ENCODE results near the gene FHIT.

The FHIT gene

DNA sequence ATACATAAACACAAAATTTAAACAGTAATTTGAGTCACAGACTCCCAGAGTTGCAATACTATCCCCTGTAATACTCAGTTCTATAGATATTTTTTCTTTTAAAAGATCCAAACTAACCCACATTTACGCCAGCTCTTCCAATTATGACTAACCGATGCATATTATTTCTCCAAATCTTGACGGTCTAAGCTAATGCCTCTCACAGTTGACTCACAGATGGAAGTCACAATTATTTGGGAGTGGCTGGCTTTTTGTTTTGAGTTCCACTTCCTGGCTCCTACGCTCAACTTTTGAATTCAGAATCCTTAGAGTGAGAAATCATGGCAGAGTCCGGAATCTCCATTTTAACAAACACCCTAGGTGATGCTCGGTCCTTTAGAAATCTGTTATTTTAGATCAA, 749.9 kb downstream of the FHIT start:
- H3K27ac ChIP-seq = no peak overlapping the region
- H3K4me3 ChIP-seq = no peak overlapping the region

DNA sequence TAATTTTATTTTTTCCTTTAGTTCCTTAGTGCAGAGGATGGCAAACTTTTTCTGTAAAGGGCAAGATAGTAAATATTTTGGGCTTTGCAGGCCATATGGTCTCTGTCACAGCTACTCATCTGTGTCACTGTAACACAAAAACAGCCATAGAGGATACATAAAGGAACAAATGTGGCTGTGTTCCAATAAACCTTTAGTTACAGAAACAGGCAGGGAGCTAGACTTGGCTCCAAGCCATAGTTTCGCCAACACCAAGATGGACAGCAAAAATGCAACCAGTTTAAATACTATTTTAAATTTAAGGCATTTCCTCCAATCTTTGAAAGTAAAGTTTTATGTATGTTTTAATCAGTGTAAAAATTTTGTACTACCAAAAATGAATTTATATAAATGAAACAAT, 753.4 kb downstream of the FHIT start:
- H3K27ac ChIP-seq = no peak overlapping the region
- H3K4me3 ChIP-seq = no peak overlapping the region

DNA sequence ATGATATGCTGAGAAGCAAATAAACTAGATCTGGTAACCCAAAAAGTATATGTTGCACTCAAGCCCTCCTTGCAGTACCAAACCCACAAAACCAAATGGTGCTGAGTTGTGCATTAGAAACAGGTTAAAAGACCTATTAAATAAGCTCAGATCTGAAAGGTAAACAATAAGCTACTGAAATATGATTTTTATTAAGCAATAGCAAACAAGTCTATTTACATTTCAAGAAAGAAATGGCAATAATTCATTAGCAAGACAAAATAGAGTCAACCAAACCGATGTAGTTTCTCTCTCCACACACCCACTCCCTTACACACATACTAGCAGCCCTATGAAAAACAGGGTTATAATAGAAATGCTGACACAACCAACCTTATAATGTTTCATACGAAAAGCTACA, 760.3 kb downstream of the FHIT start:
- Histone ChIP-seq H3K27ac (no peak overlapping the region), H3K4me3 (no peak overlapping the region)

DNA sequence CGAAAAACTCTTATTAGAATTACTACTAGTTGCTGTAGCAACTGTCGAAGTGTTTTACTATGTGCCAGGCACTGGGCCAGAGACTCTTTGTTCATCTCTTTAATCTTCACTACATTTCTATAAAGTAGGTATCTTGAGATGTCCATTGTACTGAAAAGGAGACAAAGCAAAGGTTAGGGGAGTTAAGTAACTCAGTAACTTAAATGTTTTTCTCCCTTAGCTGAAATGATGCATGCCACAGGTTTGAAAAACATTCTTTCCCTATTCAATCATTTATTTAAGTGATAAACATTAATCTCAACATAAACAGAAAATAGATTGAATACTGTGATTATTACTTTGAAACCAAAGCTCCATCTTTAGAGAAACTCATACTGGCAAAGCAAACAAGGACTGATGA, 776.2 kb downstream of the FHIT start:
- Histone ChIP-seq H3K4me3 (no peak overlapping the region), H3K27ac (no peak overlapping the region)

GRCh38 chr3:60469481-60469880, 781.8 kb downstream of the FHIT start:
- Histone ChIP-seq H3K4me3 (no peak overlapping the region), H3K27ac (no peak overlapping the region)

- H3K27ac ChIP-seq = no peak overlapping the region
- no peak overlapping the region for H3K4me3 ChIP-seq
These were observed 787.6 kb downstream of the FHIT start for GRCh38 chr3:60463685-60464084.

GRCh38 chr3:60461267-60461666, 790.0 kb downstream of the FHIT start:
- H3K27ac ChIP-seq = no peak overlapping the region
- H3K4me3 ChIP-seq = no peak overlapping the region

DNA sequence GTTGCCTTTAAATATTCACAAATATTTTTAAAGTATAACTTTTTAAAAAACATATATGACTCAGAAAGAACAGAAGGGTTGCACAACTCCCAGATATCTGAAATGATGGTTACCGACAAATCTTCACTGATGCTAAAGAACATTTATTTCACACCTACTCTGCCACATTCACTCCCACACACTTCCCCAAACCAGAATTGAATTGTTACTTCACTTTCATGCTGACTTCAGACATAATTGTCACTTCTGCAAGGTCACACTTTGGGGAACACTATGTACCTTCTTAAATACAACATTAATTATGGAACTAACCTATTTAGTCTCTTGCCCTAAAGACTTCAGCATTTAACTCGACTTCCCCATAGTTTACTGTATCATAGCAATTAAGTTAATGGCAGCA, 795.1 kb downstream of the FHIT start:
- H3K27ac ChIP-seq = no peak overlapping the region
- H3K4me3 ChIP-seq = no peak overlapping the region

- H3K4me3 ChIP-seq = no peak overlapping the region
- H3K27ac ChIP-seq = no peak overlapping the region
These were observed 797.9 kb downstream of the FHIT start for GRCh38 chr3:60453326-60453725.

- H3K27ac ChIP-seq = no peak overlapping the region
These were observed 802.6 kb downstream of the FHIT start for GRCh38 chr3:60448696-60449095.

DNA sequence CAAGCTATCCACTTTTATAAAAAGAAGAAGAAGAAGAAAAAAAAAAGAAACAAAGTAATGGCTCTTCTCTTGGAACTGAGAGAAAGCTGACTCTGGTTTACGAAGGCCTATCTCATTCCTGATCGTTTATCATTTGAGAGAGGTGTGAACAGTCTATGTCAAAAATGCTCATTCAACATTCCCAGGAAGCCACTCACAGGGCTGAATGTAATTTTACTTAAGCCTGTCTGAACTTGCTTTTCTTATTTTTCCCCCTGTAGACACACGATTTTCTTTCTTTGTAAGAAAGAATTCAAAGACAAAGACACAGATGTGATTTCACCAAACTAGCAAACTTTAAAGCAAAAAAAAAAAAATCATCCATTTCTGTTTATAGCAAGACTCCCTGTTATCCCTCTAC, 805.8 kb downstream of the FHIT start:
- H3K27ac ChIP-seq = no peak overlapping the region

More at GRCh38 chr3:60448696-60449095, 802.6 kb downstream of the FHIT start:
- H3K4me3 ChIP-seq = no peak overlapping the region

GRCh38 chr3:60444898-60445437, 806.3 kb downstream of the FHIT start:
- Histone ChIP-seq H3K27ac (no peak overlapping the region), H3K4me3 (no peak overlapping the region)

More for the DNA sequence above, 805.8 kb downstream of the FHIT start:
- no peak overlapping the region for H3K4me3 ChIP-seq

- no peak overlapping the region for H3K27ac ChIP-seq
- H3K4me3 ChIP-seq = no peak overlapping the region
These were observed 810.4 kb downstream of the FHIT start for GRCh38 chr3:60440869-60441268.

GRCh38 chr3:60435941-60436650, 815.2 kb downstream of the FHIT start:
- no peak overlapping the region for H3K27ac ChIP-seq
- no peak overlapping the region for H3K4me3 ChIP-seq

DNA sequence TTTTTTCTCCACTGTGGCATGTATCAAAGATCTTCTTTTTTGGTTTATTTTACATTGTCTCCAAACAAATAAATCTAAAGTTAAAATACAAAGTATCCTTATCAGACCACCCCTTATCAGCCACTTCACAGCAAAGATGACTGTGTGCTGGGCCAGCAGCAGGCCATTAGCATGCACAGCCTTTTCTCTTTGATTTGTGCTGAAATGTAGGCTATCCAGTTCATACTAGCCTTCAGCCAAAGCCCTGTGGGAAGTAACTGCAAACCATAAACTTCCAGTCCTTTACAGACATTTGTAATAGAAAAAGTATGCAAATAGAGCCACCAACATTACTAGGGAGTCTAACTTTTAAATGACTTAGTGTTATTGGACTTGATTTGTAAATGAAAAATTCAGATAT, 816.3 kb downstream of the FHIT start:
- Histone ChIP-seq H3K27ac (no peak overlapping the region), H3K4me3 (no peak overlapping the region)

DNA sequence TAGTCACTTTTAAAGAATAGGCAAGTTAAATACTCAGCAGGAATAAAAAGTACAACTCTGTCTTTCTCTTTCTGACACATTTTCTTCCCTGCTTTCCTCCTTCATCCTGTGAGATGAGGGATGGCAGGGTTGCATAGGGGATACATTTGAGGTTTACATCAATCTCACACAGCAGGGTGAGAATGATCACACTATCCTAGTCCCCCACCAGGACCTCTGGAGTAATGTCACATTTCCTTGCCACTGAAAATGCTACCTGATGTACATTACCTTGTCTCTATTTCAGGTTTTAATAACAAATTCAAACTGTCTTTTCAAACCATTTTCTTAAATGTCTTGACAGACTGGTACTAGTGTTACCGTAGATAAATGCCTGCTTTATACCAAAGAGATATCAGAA, 816.9 kb downstream of the FHIT start:
- Histone ChIP-seq H3K27ac (no peak overlapping the region), H3K4me3 (no peak overlapping the region)

DNA sequence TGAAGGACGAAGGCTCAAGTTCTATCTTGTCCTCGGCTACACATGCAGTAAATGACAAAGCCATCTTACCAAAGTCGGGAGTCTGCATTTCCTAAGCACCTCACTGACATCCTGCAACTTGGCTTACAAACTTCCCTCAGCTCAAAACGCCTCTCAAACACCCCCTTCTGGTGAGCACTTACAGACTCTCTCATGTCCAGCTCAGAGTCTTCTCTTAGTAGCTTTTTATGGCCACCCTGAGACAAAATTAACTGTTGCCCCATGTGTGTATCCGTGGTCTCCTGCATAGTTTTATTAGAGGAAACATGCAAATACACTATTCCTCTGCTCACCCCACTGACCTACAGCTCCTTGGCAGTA, 819.7 kb downstream of the FHIT start:
- H3K4me3 ChIP-seq = no peak overlapping the region
- H3K27ac ChIP-seq = no peak overlapping the region

DNA sequence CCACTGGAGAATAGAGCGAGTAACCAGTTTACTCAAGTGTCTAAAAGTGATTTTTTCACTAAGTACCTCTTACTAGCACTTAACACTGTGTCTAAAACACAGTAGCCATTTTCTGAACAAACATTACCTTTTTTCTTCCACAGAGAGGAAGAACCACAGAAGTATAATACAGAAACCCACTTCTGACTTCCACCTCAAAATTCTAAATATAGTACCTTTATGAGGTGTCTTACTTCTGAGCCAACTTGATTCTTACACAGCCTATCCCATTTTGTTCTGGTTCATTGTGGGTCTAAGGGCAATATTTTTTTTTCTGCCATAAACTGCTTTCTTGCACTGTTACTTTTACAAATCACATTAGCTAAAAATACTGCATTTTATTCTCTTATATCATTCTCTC, 821.0 kb downstream of the FHIT start:
- no peak overlapping the region for H3K27ac ChIP-seq
- no peak overlapping the region for H3K4me3 ChIP-seq

DNA sequence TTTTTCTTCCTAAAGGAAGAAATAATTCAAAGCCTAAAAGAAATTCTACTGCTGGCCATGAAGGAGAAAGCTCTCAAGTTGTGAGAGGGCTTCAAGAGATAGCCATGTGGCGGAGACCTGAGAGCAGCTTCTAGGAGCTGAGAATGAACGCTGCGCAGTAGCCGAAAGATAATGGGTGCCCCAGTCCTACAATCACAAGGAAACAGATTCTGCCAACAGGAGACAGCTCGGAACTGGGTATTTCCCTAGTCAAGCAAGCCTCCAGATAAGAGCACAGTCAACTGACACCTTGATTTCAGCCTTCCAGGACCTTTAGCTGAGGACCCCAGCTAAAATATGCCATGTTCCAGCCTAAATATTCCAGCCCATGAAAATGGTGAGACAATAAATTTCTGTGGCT, 824.1 kb downstream of the FHIT start:
- H3K27ac ChIP-seq = no peak overlapping the region

GRCh38 chr3:60424942-60425341, 826.3 kb downstream of the FHIT start:
- H3K4me3 ChIP-seq = no peak overlapping the region
- no peak overlapping the region for H3K27ac ChIP-seq

More for the DNA sequence above, 824.1 kb downstream of the FHIT start:
- H3K4me3 ChIP-seq = no peak overlapping the region

GRCh38 chr3:60424034-60424433, 827.2 kb downstream of the FHIT start:
- Histone ChIP-seq H3K27ac (no peak overlapping the region), H3K4me3 (no peak overlapping the region)

GRCh38 chr3:60423556-60423955, 827.7 kb downstream of the FHIT start:
- H3K4me3 ChIP-seq = no peak overlapping the region
- no peak overlapping the region for H3K27ac ChIP-seq
